Fibroblast of lung (primary cell): ENCODE data around the gene VGLL4. TPM values are rescaled to one million over a fixed set of nuclear protein-coding genes. Genes with fewer than 3 reads are reported as not detected.

Experiments
- DNase-seq, 2 donors: peaks; one replicate each; pipeline versions ENCODE4 v3.0.0 to v3.0.0-alpha.2; 2010; ENCODE audit warnings: low read depth in 2 of 2
- H2AFZ ChIP-seq: 2 replicates; pipeline ENCODE4 v1.5.1; 2012; ENCODE audit warnings: low read length, control low read depth, inconsistent platforms
- H3K27ac ChIP-seq: 2 replicates; pipeline ENCODE4 v1.5.1; 2011; ENCODE audit warnings: low read length, control low read depth; ENCODE audit not compliant: insufficient read depth
- H3K27me3 ChIP-seq: 2 replicates; pipeline ENCODE4 v1.5.1; 2011; ENCODE audit warnings: mild to moderate bottlenecking, low read length; ENCODE audit not compliant: control insufficient read depth, insufficient read depth
- H3K36me3 ChIP-seq: 2 replicates; pipeline ENCODE4 v1.5.1; 2011; ENCODE audit warnings: low read length; ENCODE audit not compliant: control insufficient read depth, insufficient read depth
- H3K4me1 ChIP-seq: 2 replicates; pipeline ENCODE4 v1.5.1; 2011; ENCODE audit warnings: low read length; ENCODE audit not compliant: control insufficient read depth, insufficient read depth; ENCODE audit errors: extremely low read depth
- H3K4me2 ChIP-seq: 2 replicates; pipeline ENCODE4 v1.5.1; 2011; ENCODE audit warnings: low read length, control low read depth; ENCODE audit not compliant: insufficient read depth; ENCODE audit errors: extremely low read depth
- H3K4me3 ChIP-seq, 4 experiments: fragments of 200-600 bp in 1 of 4; sonication (generic) in 1 of 4; replicated peaks in 1 of 4; 2 replicates each; pipeline ENCODE4 v1.5.1; 2011 to 2016; ENCODE audit warnings: low read length in 4 of 4, low read depth in 3 of 4, mild to moderate bottlenecking in 3 of 4, control low read depth in 2 of 4, inconsistent platforms in 1 of 4, mixed read lengths in 1 of 4; ENCODE audit not compliant: insufficient read depth in 1 of 4; ENCODE audit errors: control extremely low read depth in 1 of 4
- H3K79me2 ChIP-seq: 2 replicates; pipeline ENCODE4 v1.5.1; 2012; ENCODE audit warnings: mild to moderate bottlenecking, low read length, inconsistent platforms; ENCODE audit not compliant: control insufficient read depth, insufficient read depth
- H3K9ac ChIP-seq: 2 replicates; pipeline ENCODE4 v1.5.1; 2011; ENCODE audit warnings: mild to moderate bottlenecking, low read length, control low read depth; ENCODE audit not compliant: insufficient read depth
- H3K9me3 ChIP-seq: 2 replicates; pipeline ENCODE4 v1.5.1; 2012; ENCODE audit warnings: low read depth, low read length; ENCODE audit not compliant: control insufficient read depth, insufficient read depth
- H4K20me1 ChIP-seq: 2 replicates; pipeline ENCODE4 v1.5.1; 2011; ENCODE audit warnings: low read length; ENCODE audit not compliant: control insufficient read depth, insufficient read depth; ENCODE audit errors: extremely low read depth
- CTCF ChIP-seq, 2 donors: IDR thresholded peaks in 1 of 2; conservative IDR thresholded peaks in 1 of 2; 1 replicate in 1 of 2; 2 replicates in 1 of 2; pipeline ENCODE4 v1.5.1; 2011 to 2012; ENCODE audit warnings: low read length in 2 of 2, control low read depth in 1 of 2, inconsistent platforms in 1 of 2, low read depth in 1 of 2, mild to moderate bottlenecking in 1 of 2
- EZH2 ChIP-seq: IDR thresholded peaks from 2 replicates; pipeline ENCODE4 v1.5.1; 2012; ENCODE audit warnings: low read length, control low read depth, mild to moderate bottlenecking; ENCODE audit errors: missing control alignments
- polyA plus RNA-seq, 2 donors: library from polyadenylated mRNA; depleted of rRNA in 1 of 2; stranded (reverse) in 1 of 2; unstranded in 1 of 2; fragments of >200 nt; gene quantifications; 2 replicates each; pipeline ENCODE4 v1.2.1, GENCODE V29; 2011 to 2012; ENCODE audit warnings: missing spikeins in 1 of 2
- total RNA-seq: library from RNA; depleted of rRNA; stranded (reverse); fragments of >200 nt; gene quantifications from 2 replicates; pipeline ENCODE4 v1.2.1, GENCODE V29; 2014

Gene VGLL4
- total and polyA plus RNA-seq, 2 donors (not counting 1 experiment from before 2014, with no cell fraction given), result 18.4 to 34.7 TPM

- Histone ChIP-seq H3K27ac (no peak overlapping the region), H4K20me1 (no peaks in the 10 kb centered on the region)
Observed at GRCh38 chr3:11565932-11566331, 77.8 kb downstream of the VGLL4 start.

GRCh38 chr3:11565492-11565891 lies 78.2 kb downstream of the VGLL4 start:
- Histone ChIP-seq H3K27me3 (no peaks in the 10 kb centered on the region), H3K4me3 (no peak overlapping the region), H3K4me2 (no peak overlapping the region), H2AFZ (no peak overlapping the region), H3K36me3 (peaks cover 22% of the 10 kb centered on the region), H3K9ac (no peak overlapping the region), H3K4me1 (peaks cover 22% of the 10 kb centered on the region), H3K27ac (no peak overlapping the region), H3K9me3 (no peaks in the 10 kb centered on the region), H3K79me2 (peaks cover 55% of the 10 kb centered on the region), H4K20me1 (no peaks in the 10 kb centered on the region)
- no peak for TF ChIP-seq EZH2
- TF ChIP-seq CTCF (conservative IDR thresholded peaks at IDR 0.05 in 1 of 2, IDR thresholded peaks at IDR 0.05 in 1 of 2; ENCODE audit: low read depth in 1 of 2, low read length in 2 of 2), result no peak
- DNase-seq, result no peak

More at GRCh38 chr3:11565932-11566331, 77.8 kb downstream of the VGLL4 start:
- no peak overlapping the region for H2AFZ ChIP-seq
- no peaks in the 10 kb centered on the region for H3K9me3 ChIP-seq
- H3K4me1 ChIP-seq, result peaks cover 22% of the 10 kb centered on the region
- no peak for TF ChIP-seq CTCF (conservative IDR thresholded peaks at IDR 0.05 in 1 of 2, IDR thresholded peaks at IDR 0.05 in 1 of 2; ENCODE audit: low read depth in 1 of 2, low read length in 2 of 2)
- TF ChIP-seq EZH2, result no peak
- H3K4me3 ChIP-seq, result no peak overlapping the region
- peaks cover 56% of the 10 kb centered on the region for H3K79me2 ChIP-seq
- H3K9ac ChIP-seq, result no peak overlapping the region
- no peaks in the 10 kb centered on the region for H3K27me3 ChIP-seq
- H3K4me2 ChIP-seq, result no peak overlapping the region
- no peak for DNase-seq
- peaks cover 22% of the 10 kb centered on the region for H3K36me3 ChIP-seq

- H3K4me3 ChIP-seq, result no peak overlapping the region
- H3K4me1 ChIP-seq, result peaks cover 19% of the 10 kb centered on the region
- H4K20me1 ChIP-seq, result no peaks in the 10 kb centered on the region
- no peak for DNase-seq
- H3K27me3 ChIP-seq, result no peaks in the 10 kb centered on the region
- H3K9me3 ChIP-seq, result no peaks in the 10 kb centered on the region
- no peak overlapping the region for H3K4me2 ChIP-seq
- H2AFZ ChIP-seq, result no peak overlapping the region
- peaks cover 52% of the 10 kb centered on the region for H3K79me2 ChIP-seq
- no peak overlapping the region for H3K9ac ChIP-seq
- H3K27ac ChIP-seq, result no peak overlapping the region
- peaks cover 22% of the 10 kb centered on the region for H3K36me3 ChIP-seq
- no peak for TF ChIP-seq CTCF (conservative IDR thresholded peaks at IDR 0.05 in 1 of 2, IDR thresholded peaks at IDR 0.05 in 1 of 2; ENCODE audit: low read depth in 1 of 2, low read length in 2 of 2)
- no peak for TF ChIP-seq EZH2
Observed at GRCh38 chr3:11565072-11565471, 78.6 kb downstream of the VGLL4 start.
